GM12878 (cell line): ENCODE results near the gene IFIT3. TPM values are rescaled to one million over a fixed set of nuclear protein-coding genes. Genes with fewer than 3 reads are reported as not detected.

ENCODE experiments used
- ATAC-seq: fragments of 200-7000 bp; cut with Tn5 transposase; 3 replicates; pipeline ENCODE4 v1.9.1; 2020; ENCODE audit warnings: mild to moderate bottlenecking, moderate library complexity
- BruUV-seq: library from RNA; stranded (reverse); fragments of 400-500 nt; replicated peaks from 2 replicates; lab custom pipeline; 2021; lab: Mats Ljungman, UMichigan
- CTCF ChIA-PET: fragments of 300-600 bp; sonication (Branson Sonifier 250); formaldehyde crosslinking; extraction: SDS; loops from one replicate; lab custom pipeline; 2021; ENCODE audit warnings: inconsistent platforms; lab: Yijun Ruan, JAX
- POLR2A ChIA-PET: fragments of 350-600 bp; formaldehyde crosslinking; extraction: SDS; loops from one replicate; lab custom pipeline; 2021; ENCODE audit warnings: inconsistent platforms; lab: Charles Lee
- RAD21 ChIA-PET: fragments of 300-600 bp; sonication (Branson Sonifier 250); formaldehyde crosslinking; loops from one replicate; lab custom pipeline; 2023; ENCODE audit warnings: antibody characterized with exemption; ENCODE audit not compliant: unreplicated experiment; lab: Charles Lee
- SMC1A ChIA-PET: fragments of 300-600 bp; sonication (Branson Sonifier 250); formaldehyde crosslinking; loops from one replicate; lab custom pipeline; 2023; ENCODE audit not compliant: unreplicated experiment, uncharacterized antibody; lab: Charles Lee
- DNase-seq: peaks from one replicate; pipeline ENCODE4 v3.0.0-alpha.2; 2011; ENCODE audit warnings: low read depth, low spot score
- FAIRE-seq: peaks from 3 replicates; lab custom pipeline; 2011; peaks lifted over from hg19 to GRCh38; lab: Jason Lieb, UNC
- H2AFZ ChIP-seq: 2 replicates; pipeline ENCODE4 v1.6.0; 2011; ENCODE audit warnings: low read depth, low read length, control low read depth; ENCODE audit not compliant: control insufficient read depth
- H3K27ac ChIP-seq: 2 replicates; pipeline ENCODE4 v1.5.1; 2011; ENCODE audit warnings: control low read depth; ENCODE audit not compliant: control insufficient read depth, insufficient read depth
- H3K27me3 ChIP-seq, 2 experiments: replicated peaks in 1 of 2; 2 replicates each; pipeline versions ENCODE4 v1.6.0 to v1.6.1; 2011; ENCODE audit warnings: low read length in 1 of 2; ENCODE audit not compliant: control insufficient read depth in 2 of 2, insufficient read depth in 2 of 2
- H3K36me3 ChIP-seq, 2 experiments: 2 replicates each; pipeline ENCODE4 v1.5.1; 2011; ENCODE audit warnings: low read length in 1 of 2; ENCODE audit not compliant: control insufficient read depth in 2 of 2, insufficient read depth in 2 of 2
- H3K4me1 ChIP-seq: 2 replicates; pipeline ENCODE4 v1.6.1; 2011; ENCODE audit warnings: mild to moderate bottlenecking, low read length, moderate library complexity, mixed read lengths; ENCODE audit not compliant: control insufficient read depth, insufficient read depth
- H3K4me2 ChIP-seq: 2 replicates; pipeline ENCODE4 v1.6.0; 2011; ENCODE audit warnings: control low read depth; ENCODE audit not compliant: control insufficient read depth, insufficient read depth
- H3K4me3 ChIP-seq: fragments of 200-600 bp; sonication (generic); 2 replicates; pipeline ENCODE4 v1.5.1; 2016
- H3K79me2 ChIP-seq: 2 replicates; pipeline ENCODE4 v1.6.0; 2011; ENCODE audit warnings: low read length; ENCODE audit not compliant: control insufficient read depth, insufficient read depth
- H3K9ac ChIP-seq: 2 replicates; pipeline ENCODE4 v1.8.0; 2011; ENCODE audit warnings: low read length, control low read depth, mixed read lengths; ENCODE audit not compliant: control insufficient read depth, insufficient read depth
- H3K9me3 ChIP-seq: replicated peaks from 3 replicates; pipeline ENCODE4 v1.5.1; 2011; ENCODE audit warnings: mild to moderate bottlenecking, low read length; ENCODE audit not compliant: control insufficient read depth, insufficient read depth
- H4K20me1 ChIP-seq: 2 replicates; pipeline ENCODE4 v1.6.0; 2011; ENCODE audit not compliant: control insufficient read depth, insufficient read depth
- ATF7 ChIP-seq: fragments of 450-650 bp; IDR thresholded peaks from 2 replicates; pipeline ENCODE4 v1.6.1; 2016; ENCODE audit warnings: low read depth, mild to moderate bottlenecking
- CEBPB ChIP-seq, 2 experiments: fragments of 150-350 bp in 1 of 2; IDR thresholded peaks; 2 replicates each; pipeline ENCODE4 v1.6.1; 2012 to 2014; ENCODE audit warnings: low read depth in 2 of 2, low read length in 2 of 2, borderline replicate concordance in 1 of 2, inconsistent platforms in 1 of 2
- ESRRA ChIP-seq: IDR thresholded peaks from 2 replicates; pipeline ENCODE4 v1.6.1; 2012; ENCODE audit warnings: mild to moderate bottlenecking, low read length, improper control_type of control experiment
- FOXK2 ChIP-seq: fragments of 450-650 bp; IDR thresholded peaks from 2 replicates; pipeline ENCODE4 v1.6.1; 2017; ENCODE audit warnings: mild to moderate bottlenecking, moderate library complexity
- IRF4 ChIP-seq: IDR thresholded peaks from 2 replicates; pipeline ENCODE4 v1.6.1; 2011; ENCODE audit warnings: low read depth, low read length
- MEF2A ChIP-seq: IDR thresholded peaks from 2 replicates; pipeline ENCODE4 v1.6.1; 2011; ENCODE audit warnings: low read depth, mild to moderate bottlenecking, low read length, moderate library complexity; ENCODE audit not compliant: insufficient read depth
- NR2F1 ChIP-seq: fragments of 450-650 bp; conservative IDR thresholded peaks from 2 replicates; pipeline ENCODE4 v1.6.1; 2017; ENCODE audit warnings: mild to moderate bottlenecking
- POLR2AphosphoS2 ChIP-seq: IDR thresholded peaks from 2 replicates; pipeline ENCODE4 v1.6.1; 2011; ENCODE audit warnings: low read depth, mild to moderate bottlenecking, low read length, improper control_type of control experiment, moderate library complexity
- RBBP5 ChIP-seq: fragments of 200-600 bp; sonication (generic); conservative IDR thresholded peaks from 2 replicates; pipeline ENCODE4 v1.6.1; 2016
- WGBS: methylation state at CpG from one replicate; pipeline ENCODE4 v1.1.6; 2016; ENCODE audit warnings: low lambda C conversion rate; ENCODE audit not compliant: insufficient replicate concordance, insufficient coverage; ENCODE audit errors: missing lambda C conversion rate; 5-methylcytosine and 5-hydroxymethylcytosine counted together
- in situ Hi-C: fragments of 300-500 bp; cut with MboI; formaldehyde crosslinking; loops from 9 replicates; pipeline ENCODE4 v1.14.3; 2018; ENCODE audit warnings: mixed read lengths
- intact Hi-C: fragments of 100-400 bp; cut with micrococcal nuclease; formaldehyde crosslinking; loops from one replicate; pipeline ENCODE4 v1.14.2; 2022; ENCODE audit not compliant: unreplicated experiment
- polyA plus RNA-seq, 11 experiments: library from polyadenylated mRNA; depleted of rRNA in 4 of 11; unstranded in 6 of 11; stranded (reverse) in 5 of 11; fragments of >200 nt; fragmentation: Nextera tagmentation in 4 of 11; fragmentation: Illumina TruSeq in 1 of 11; extraction: Ambion mirVana in 4 of 11; extraction: Trizol in 1 of 11; gene quantifications; 1 replicate in 1 of 11; 2 replicates in 10 of 11; pipeline versions ENCODE4 v1.2.1 to v1.2.3, GENCODE V29; 2011 to 2016; ENCODE audit warnings: inconsistent platforms in 2 of 11, missing spikeins in 2 of 11, low read depth in 1 of 11
- total RNA-seq, 4 experiments: library from RNA; depleted of rRNA in 3 of 4; stranded (reverse); fragments of >200 nt in 3 of 4; fragmentation: Illumina TruSeq in 1 of 4; extraction: Trizol in 1 of 4; gene quantifications; 2 replicates each; pipeline versions ENCODE4 v1.2.1 to v1.2.3, GENCODE V29; 2013 to 2021

The IFIT3 gene
- total and polyA plus RNA-seq, 10 of the 15 experiments (the other 5 are each of a cell fraction or from before 2014, with no cell fraction given): 27.0 to 70.2 (median 51.1) TPM

DNA sequence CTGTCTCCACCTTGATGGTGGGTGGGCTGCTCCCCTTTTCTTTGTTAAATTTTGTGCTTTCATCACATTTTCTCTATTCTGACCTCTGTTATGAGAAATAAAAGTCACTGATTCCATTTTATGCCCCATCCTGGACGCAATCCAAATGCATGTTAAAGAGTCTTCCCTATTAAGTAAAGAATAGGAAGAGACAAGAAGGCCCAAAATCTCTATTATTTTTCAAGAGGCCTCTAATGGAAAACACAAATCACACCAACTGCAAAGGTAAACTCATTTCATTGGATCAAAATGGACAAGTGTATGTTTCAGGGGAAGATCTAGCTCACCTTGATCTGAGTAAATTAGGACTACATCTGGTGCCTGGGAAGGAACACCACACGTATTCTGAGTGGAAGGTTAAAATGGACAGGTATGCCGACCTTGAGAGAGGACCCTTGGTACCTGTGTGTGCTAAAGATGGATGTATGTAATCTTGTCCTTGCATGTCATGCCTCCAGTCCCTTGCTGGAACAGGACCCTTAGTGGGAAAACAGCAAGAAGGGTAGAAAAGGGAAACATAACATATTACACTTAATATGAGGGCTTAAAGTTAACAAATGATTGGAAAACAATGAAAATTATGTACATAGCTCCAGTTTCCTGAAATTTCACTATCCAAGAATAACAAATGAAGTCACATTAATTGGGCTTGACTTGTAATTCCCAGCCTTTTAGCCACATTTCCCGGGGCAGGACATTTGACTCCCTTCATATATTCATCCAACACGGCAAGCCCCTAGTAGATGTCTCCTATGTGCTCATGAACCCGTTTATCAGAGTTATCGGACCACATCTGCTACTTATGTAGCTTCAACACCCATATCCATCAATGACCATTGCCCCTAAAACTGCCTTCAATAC lies 18.4 kb upstream of the IFIT3 start:
- Histone ChIP-seq H3K4me3 (no peak overlapping the region), H3K27me3 (no peaks in the 10 kb centered on the region), H3K9ac (no peak overlapping the region), H3K27ac (no peak overlapping the region), H3K4me2 (no peak overlapping the region), H3K36me3 (0 out of 4 replicates have a peak, but pooled peaks cover 0 to 2% of the 10 kb centered on the region in 2 experiments)
- DNase-seq: no peak
- CTCF ChIA-PET: interaction anchor here (0.9 to 4.8 kb wide), 2 partner anchors 10 to 59 kb away, joined by 3 to 25 read pairs; no protein-coding TSS in a partner anchor
- TF ChIP-seq ATF7: no peak
- TF ChIP-seq RBBP5: no peak
- TF ChIP-seq NR2F1: no peak
- TF ChIP-seq POLR2AphosphoS2: no peak
- TF ChIP-seq MEF2A: no peak
- TF ChIP-seq CEBPB (IDR thresholded peaks at IDR 0.05; ENCODE audit: borderline replicate concordance in 1 of 2, low read depth in 2 of 2, low read length in 2 of 2): no peak
- no peak for TF ChIP-seq ESRRA
- TF ChIP-seq IRF4: no peak
- TF ChIP-seq FOXK2: no peak
- TF ChIP-seq, all 136 proteins: peak for 0
- Histone ChIP-seq H3K79me2 (peaks cover 1% of the 10 kb centered on the region; the same call in 1 of the 2 replicates), H4K20me1 (no peaks in the 10 kb centered on the region), H3K4me1 (no peaks in the 10 kb centered on the region), H2AFZ (no peak overlapping the region), H3K9me3 (no peaks in the 10 kb centered on the region)
- no peak for FAIRE-seq
- no peak for ATAC-seq
- intact Hi-C loops (no loop called here), in situ Hi-C loops (no loop called here)
- ChIA-PET POLR2A (interaction anchor here (0.6 kb wide), 2 partner anchors 90 to 525 kb away, joined by 3 read pairs; no protein-coding TSS in a partner anchor), RAD21 (no interaction called here), SMC1A (interaction anchor here (1.1 to 1.7 kb wide), 3 partner anchors 58 to 83 kb away, joined by 3 to 6 read pairs (median 4); partner anchors contain the start of gene IFIT1)
- WGBS: 95% methylated on average over 7 of the region's 7 CpGs
- no TSS peak for BruUV-seq
